Measurements from ENCODE around the gene SLC35D3.
"Not testable (repeated sequence)": the region's sequence is repeated elsewhere in the genome, so short reads cannot be mapped to it uniquely, and the experiment has no call there.

SLC35D3 gene

DNA sequence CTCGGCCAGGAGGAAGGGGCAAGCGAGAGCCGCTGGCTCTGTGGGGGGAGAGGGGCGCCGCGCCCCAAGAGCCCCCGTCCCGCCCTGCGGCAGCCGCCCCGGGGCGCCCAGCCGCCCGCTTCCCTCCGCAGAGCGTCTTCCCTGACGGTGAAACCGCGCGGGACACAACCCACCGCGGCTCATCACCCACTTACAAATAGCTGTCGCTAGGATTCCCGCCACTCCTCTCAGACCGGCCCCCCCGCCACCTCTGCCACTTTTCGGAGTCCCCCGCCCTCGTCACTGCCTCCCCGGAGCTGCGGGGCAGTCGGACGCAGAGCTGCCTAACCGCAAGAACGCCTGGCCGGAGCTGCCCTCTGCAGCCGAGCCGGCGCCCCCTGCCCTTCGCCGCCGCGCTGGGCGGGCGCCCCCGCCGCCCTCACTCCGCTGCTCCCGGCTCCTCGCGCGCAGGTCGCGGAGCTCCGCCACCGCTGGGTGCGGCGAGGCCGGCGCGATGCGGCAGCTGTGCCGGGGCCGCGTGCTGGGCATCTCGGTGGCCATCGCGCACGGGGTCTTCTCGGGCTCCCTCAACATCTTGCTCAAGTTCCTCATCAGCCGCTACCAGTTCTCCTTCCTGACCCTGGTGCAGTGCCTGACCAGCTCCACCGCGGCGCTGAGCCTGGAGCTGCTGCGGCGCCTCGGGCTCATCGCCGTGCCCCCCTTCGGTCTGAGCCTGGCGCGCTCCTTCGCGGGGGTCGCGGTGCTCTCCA, at the start of gene SLC35D3:
SLC35D3 (plus strand) TSS at position 366 of the 749 bp plus-strand sequence; CDS start at position 494, 128 bp downstream.
- TF ChIP-seq, protein P1, sequence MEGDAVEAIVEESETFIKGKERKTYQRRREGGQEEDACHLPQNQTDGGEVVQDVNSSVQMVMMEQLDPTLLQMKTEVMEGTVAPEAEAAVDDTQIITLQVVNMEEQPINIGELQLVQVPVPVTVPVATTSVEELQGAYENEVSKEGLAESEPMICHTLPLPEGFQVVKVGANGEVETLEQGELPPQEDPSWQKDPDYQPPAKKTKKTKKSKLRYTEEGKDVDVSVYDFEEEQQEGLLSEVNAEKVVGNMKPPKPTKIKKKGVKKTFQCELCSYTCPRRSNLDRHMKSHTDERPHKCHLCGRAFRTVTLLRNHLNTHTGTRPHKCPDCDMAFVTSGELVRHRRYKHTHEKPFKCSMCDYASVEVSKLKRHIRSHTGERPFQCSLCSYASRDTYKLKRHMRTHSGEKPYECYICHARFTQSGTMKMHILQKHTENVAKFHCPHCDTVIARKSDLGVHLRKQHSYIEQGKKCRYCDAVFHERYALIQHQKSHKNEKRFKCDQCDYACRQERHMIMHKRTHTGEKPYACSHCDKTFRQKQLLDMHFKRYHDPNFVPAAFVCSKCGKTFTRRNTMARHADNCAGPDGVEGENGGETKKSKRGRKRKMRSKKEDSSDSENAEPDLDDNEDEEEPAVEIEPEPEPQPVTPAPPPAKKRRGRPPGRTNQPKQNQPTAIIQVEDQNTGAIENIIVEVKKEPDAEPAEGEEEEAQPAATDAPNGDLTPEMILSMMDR (IDR thresholded peaks at IDR 0.05; ENCODE audit: control insufficient read depth, extremely low read depth, insufficient read depth), result 0 out of 2 replicates have a peak, but pooled peaks have one; percentile 5
- H3K4me3 ChIP-seq (ENCODE audit: low read depth, low read length), result peak within 1 kb of the TSS; percentile 46
- no peak for DNase-seq (ENCODE audit: low read depth)

DNA sequence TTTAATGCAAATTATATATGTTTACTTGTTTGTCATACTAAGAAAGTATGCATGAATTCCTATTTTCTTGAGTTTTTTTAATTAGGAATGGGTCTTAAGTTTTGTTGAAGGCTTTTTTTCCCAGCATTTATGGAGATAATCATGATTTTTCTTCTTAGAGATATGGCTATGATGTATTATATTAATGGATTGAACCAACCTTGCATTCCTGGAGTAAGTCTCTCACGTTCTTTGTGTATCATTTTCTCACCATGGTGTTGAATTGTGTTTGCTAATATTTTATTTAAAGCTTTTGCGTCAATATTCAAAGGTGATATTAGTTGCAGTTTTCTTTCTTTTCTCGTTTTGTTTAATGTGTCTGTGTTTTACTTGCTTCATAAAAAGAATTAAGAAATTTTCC, 48.4 kb upstream of the SLC35D3 start:
- no peak for DNase-seq (ENCODE audit: low read depth)
- TF ChIP-seq, protein P1 (IDR thresholded peaks at IDR 0.05; ENCODE audit: control insufficient read depth, extremely low read depth, insufficient read depth), result no peak
- no peak overlapping the region for H3K4me3 ChIP-seq (ENCODE audit: low read depth, low read length)

- not testable (repeated sequence) for H3K4me3 ChIP-seq (ENCODE audit: low read depth, low read length); DNase-seq (ENCODE audit: low read depth)
Measured at GRCh38 chr6:136876469-136876868, 45.6 kb upstream of the SLC35D3 start.

DNA sequence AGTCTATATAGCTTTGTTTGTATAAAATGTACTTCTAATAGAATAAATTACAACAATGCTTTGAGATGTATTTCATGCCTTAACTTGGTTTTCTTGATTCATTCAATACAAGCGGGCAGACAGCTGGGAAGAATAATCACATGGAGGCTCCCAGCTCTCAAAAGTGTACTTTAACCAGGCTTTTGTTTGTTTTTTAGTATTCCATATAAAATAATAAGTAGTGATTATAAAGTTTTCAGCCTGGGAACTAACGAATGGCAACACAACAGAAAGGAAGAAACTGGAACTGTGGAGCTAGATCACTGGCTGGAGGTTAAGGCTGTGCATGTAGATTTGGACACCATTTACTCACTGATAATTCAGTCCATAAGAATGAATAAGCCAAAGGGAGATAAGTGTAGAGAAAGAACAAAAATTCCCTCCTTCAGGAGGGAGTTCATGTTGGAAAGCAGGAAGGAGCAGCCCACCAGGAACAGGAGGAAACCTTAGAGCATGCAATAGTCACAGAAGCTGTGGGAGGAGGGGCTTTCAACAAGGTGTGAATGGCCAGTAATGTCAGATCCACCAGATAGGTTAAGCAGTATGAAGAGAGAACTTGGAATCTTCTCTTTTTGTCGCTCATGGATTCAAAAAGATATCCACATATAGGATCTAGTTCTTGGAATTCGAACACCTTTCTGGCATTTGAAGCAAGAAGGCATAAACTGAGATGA, 41.2 kb upstream of the SLC35D3 start:
- DNase-seq (ENCODE audit: low read depth), result no peak
- TF ChIP-seq, protein P1 (IDR thresholded peaks at IDR 0.05; ENCODE audit: control insufficient read depth, extremely low read depth, insufficient read depth), result no peak
- no peak overlapping the region for H3K4me3 ChIP-seq (ENCODE audit: low read depth, low read length)

- TF ChIP-seq, protein P1 (IDR thresholded peaks at IDR 0.05; ENCODE audit: control insufficient read depth, extremely low read depth, insufficient read depth), result no peak
- H3K4me3 ChIP-seq (ENCODE audit: low read depth, low read length), result no peak overlapping the region
- DNase-seq (ENCODE audit: low read depth), result no peak
Measured at GRCh38 chr6:136886091-136886490, 36.0 kb upstream of the SLC35D3 start.

- DNase-seq (ENCODE audit: low read depth), result peak; percentile 10
- TF ChIP-seq, protein P1 (IDR thresholded peaks at IDR 0.05; ENCODE audit: control insufficient read depth, extremely low read depth, insufficient read depth), result no peak
- H3K4me3 ChIP-seq (ENCODE audit: low read depth, low read length), result no peak overlapping the region
Measured at GRCh38 chr6:136887953-136888352, 34.1 kb upstream of the SLC35D3 start.
